ENCODE results near the gene UNC5C.

The UNC5C gene

DNA sequence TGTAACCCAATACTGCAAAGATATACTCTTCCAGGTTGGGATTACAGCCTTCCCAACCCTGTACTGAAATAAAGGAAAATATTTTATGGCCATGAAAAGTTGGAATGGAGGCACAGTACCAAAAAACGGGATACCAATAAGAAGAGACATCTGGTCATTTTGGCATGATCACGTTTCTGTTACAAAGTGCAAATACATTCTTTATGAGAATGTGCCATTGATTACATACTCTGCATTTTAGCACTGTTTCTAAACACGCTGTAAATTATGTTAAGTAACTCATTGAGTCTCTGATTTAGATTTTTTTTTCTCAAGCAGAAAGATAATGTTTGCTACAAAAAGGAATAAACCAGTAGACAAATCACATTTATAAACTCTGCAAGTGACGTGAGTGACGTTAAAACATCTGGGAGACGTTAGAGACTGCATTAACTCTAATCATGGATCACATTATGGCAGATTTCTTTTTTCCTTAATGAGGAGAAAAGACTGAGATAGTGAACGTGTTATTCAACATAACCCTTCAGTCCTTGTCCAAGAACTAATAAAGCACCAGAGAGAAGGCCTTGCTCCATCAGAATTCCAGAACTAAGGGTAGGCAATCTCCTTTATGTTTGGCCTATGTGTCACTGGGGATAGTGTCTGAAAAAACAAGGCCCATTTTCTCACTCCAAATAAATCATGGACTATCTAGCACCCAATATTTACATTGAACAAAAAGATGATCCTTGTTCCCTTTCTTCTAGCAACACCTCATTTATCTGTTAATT lies 31.0 kb downstream of the UNC5C start:
- no peak overlapping the region for H3K9ac ChIP-seq (ENCODE audit: low read depth, low read length)
- no peaks in the 10 kb centered on the region for H3K4me1 ChIP-seq (ENCODE audit: control insufficient read depth, insufficient read depth, low read length)
- H3K36me3 ChIP-seq (ENCODE audit: control insufficient read depth, insufficient read depth, low read length), result no peaks in the 10 kb centered on the region
- no peak overlapping the region for H3K27ac ChIP-seq (ENCODE audit: low read depth, low read length)
- H3K27me3 ChIP-seq (ENCODE audit: control insufficient read depth, insufficient read depth, low read length), result no peaks in the 10 kb centered on the region
- no peaks in the 10 kb centered on the region for H3K9me3 ChIP-seq (ENCODE audit: control insufficient read depth, insufficient read depth, low read length)
- H3K4me3 ChIP-seq (ENCODE audit: low read depth, low read length), result no peak overlapping the region

DNA sequence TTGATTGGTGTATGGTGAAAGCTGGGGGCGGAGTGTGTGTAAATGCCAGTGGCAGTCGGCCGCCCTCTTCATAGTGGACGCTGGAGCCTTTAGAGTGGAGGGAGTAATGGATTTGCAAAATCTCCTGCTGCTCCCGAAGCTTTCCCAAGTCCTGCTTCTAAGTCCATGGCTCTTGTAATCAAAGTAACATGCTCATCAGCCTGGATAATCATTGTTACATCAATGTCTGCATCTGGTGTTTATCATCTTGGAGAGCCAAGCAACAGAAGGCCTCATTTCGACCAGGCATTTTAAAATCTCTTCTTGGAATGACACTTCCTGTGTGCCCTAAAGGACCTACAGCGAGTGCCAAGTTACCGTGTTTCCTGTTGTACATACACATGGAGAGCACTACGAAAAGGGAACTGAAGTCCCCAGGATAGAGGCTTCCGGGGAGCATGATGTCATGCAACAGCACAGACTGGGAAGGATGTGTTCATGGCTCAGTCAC lies 32.2 kb downstream of the UNC5C start:
- Histone ChIP-seq H3K4me3 (ENCODE audit: low read depth, low read length) (no peak overlapping the region), H3K36me3 (ENCODE audit: control insufficient read depth, insufficient read depth, low read length) (no peaks in the 10 kb centered on the region), H3K9ac (ENCODE audit: low read depth, low read length) (no peak overlapping the region), H3K27ac (ENCODE audit: low read depth, low read length) (no peak overlapping the region), H3K9me3 (ENCODE audit: control insufficient read depth, insufficient read depth, low read length) (no peaks in the 10 kb centered on the region), H3K27me3 (ENCODE audit: control insufficient read depth, insufficient read depth, low read length) (no peaks in the 10 kb centered on the region), H3K4me1 (ENCODE audit: control insufficient read depth, insufficient read depth, low read length) (peaks cover 6% of the 10 kb centered on the region; the same call in 1 of the 2 replicates)

DNA sequence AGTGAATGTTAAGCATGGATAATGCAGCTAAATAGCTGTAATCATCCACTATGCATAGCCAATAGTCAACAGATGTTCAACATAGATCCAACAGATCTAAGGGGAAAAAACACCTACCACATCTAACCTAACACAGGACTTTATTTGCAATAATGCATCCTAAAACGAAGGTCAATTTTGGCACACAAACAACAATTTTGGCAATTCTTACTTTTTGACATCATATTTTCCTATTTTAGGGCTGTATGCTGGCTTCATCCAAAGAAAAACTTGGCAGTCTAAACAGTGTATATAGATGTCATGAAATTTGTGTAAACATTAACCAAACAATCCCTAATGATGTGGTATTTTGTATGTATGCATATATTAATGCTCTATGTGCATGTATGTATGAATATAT lies 33.2 kb downstream of the UNC5C start:
- H3K27me3 ChIP-seq (ENCODE audit: control insufficient read depth, insufficient read depth, low read length), result no peaks in the 10 kb centered on the region
- H3K9ac ChIP-seq (ENCODE audit: low read depth, low read length), result no peak overlapping the region
- H3K27ac ChIP-seq (ENCODE audit: low read depth, low read length), result no peak overlapping the region
- no peaks in the 10 kb centered on the region for H3K9me3 ChIP-seq (ENCODE audit: control insufficient read depth, insufficient read depth, low read length)
- H3K4me3 ChIP-seq (ENCODE audit: low read depth, low read length), result no peak overlapping the region
- no peaks in the 10 kb centered on the region for H3K36me3 ChIP-seq (ENCODE audit: control insufficient read depth, insufficient read depth, low read length)
- H3K4me1 ChIP-seq (ENCODE audit: control insufficient read depth, insufficient read depth, low read length), result peaks cover 6% of the 10 kb centered on the region; the same call in 1 of the 2 replicates

DNA sequence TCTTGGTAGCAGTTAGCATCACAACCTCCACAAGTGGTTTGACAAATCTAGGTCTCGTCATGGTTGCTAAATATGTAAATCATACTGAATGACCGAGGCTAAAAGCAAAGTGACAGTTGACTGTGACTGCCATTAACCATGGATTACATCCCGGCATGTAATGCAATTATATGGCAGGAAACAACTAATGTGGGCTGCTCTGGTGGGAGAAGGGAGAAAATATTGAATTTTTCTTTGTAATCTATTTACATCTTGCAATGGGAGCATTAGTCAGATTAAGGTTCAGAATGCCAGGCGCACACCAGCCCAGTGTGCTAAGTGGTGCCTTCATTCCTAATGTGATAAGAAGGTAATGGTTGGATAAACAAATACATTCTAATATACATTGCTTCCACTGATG lies 35.8 kb downstream of the UNC5C start:
- no peaks in the 10 kb centered on the region for H3K36me3 ChIP-seq (ENCODE audit: control insufficient read depth, insufficient read depth, low read length)
- H3K4me3 ChIP-seq (ENCODE audit: low read depth, low read length), result no peak overlapping the region
- no peaks in the 10 kb centered on the region for H3K27me3 ChIP-seq (ENCODE audit: control insufficient read depth, insufficient read depth, low read length)
- H3K4me1 ChIP-seq (ENCODE audit: control insufficient read depth, insufficient read depth, low read length), result peaks cover 6% of the 10 kb centered on the region; the same call in 1 of the 2 replicates
- no peak overlapping the region for H3K27ac ChIP-seq (ENCODE audit: low read depth, low read length)
- H3K9me3 ChIP-seq (ENCODE audit: control insufficient read depth, insufficient read depth, low read length), result no peaks in the 10 kb centered on the region
- no peak overlapping the region for H3K9ac ChIP-seq (ENCODE audit: low read depth, low read length)

DNA sequence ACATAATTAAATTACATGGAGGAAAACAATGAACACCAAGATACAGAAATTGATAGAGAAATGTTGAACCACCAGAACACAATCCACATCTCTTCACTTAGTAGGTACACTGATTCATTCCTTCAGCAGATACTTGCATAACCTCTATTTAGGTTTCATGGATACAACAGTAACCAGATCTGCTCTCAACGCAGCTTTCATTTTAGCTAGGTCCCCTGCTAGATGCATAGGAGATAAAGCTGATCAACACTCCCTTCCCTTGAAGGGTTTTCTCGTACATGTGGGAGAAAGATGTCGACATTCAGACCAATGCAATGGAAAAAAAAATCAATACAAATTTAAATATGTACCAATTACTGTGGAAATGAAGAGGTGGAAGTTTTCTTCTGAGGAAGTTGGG lies 37.3 kb downstream of the UNC5C start:
- H3K9ac ChIP-seq (ENCODE audit: low read depth, low read length), result no peak overlapping the region
- H3K27ac ChIP-seq (ENCODE audit: low read depth, low read length), result no peak overlapping the region
- H3K36me3 ChIP-seq (ENCODE audit: control insufficient read depth, insufficient read depth, low read length), result no peaks in the 10 kb centered on the region
- no peaks in the 10 kb centered on the region for H3K27me3 ChIP-seq (ENCODE audit: control insufficient read depth, insufficient read depth, low read length)
- H3K9me3 ChIP-seq (ENCODE audit: control insufficient read depth, insufficient read depth, low read length), result no peaks in the 10 kb centered on the region
- peaks cover 6% of the 10 kb centered on the region; the same call in 1 of the 2 replicates for H3K4me1 ChIP-seq (ENCODE audit: control insufficient read depth, insufficient read depth, low read length)
- H3K4me3 ChIP-seq (ENCODE audit: low read depth, low read length), result no peak overlapping the region

DNA sequence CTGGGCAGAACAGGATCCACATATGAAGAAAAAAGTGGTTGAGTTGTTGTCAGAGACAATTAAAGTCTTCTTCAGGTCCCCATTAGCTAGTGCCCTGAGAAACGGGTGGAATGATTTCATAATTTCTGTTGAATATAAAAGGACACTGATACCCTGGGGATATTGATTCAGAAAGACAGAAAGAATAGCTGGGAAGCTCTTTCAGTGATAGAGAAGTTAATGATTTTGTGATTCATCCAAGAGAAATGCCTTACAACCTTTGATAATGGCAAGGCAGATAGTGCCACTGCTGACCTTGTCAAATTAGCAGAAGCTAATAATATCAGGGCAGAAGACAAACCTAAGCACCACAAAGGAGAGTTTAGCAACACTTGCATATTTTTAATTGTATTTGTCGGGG lies 37.9 kb downstream of the UNC5C start:
- peaks cover 6% of the 10 kb centered on the region; the same call in 1 of the 2 replicates for H3K4me1 ChIP-seq (ENCODE audit: control insufficient read depth, insufficient read depth, low read length)
- H3K27ac ChIP-seq (ENCODE audit: low read depth, low read length), result no peak overlapping the region
- H3K36me3 ChIP-seq (ENCODE audit: control insufficient read depth, insufficient read depth, low read length), result no peaks in the 10 kb centered on the region
- H3K4me3 ChIP-seq (ENCODE audit: low read depth, low read length), result no peak overlapping the region
- no peaks in the 10 kb centered on the region for H3K9me3 ChIP-seq (ENCODE audit: control insufficient read depth, insufficient read depth, low read length)
- H3K9ac ChIP-seq (ENCODE audit: low read depth, low read length), result no peak overlapping the region
- no peaks in the 10 kb centered on the region for H3K27me3 ChIP-seq (ENCODE audit: control insufficient read depth, insufficient read depth, low read length)

DNA sequence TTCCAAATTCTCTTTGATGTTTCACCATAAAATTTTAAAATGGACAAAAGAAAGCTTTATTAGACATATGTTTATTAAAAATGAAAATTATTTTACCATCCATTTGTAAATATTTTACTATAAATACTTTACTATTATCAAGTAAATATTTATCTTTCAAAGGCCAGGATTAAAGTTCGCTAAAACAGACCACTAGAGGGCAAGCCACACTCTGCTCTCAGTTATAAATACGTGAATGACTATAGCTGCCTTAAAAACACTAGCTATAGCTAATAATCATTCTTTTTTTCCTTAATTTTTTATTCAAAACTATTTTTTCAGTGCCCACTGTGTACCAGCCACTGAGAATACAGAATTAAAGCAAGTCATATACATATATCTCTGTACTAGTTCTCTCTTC lies 38.6 kb downstream of the UNC5C start:
- Histone ChIP-seq H3K27ac (ENCODE audit: low read depth, low read length) (no peak overlapping the region), H3K4me1 (ENCODE audit: control insufficient read depth, insufficient read depth, low read length) (peaks cover 11% of the 10 kb centered on the region; the same call in 1 of the 2 replicates), H3K4me3 (ENCODE audit: low read depth, low read length) (no peak overlapping the region), H3K27me3 (ENCODE audit: control insufficient read depth, insufficient read depth, low read length) (no peaks in the 10 kb centered on the region), H3K9ac (ENCODE audit: low read depth, low read length) (no peak overlapping the region), H3K9me3 (ENCODE audit: control insufficient read depth, insufficient read depth, low read length) (no peaks in the 10 kb centered on the region), H3K36me3 (ENCODE audit: control insufficient read depth, insufficient read depth, low read length) (no peaks in the 10 kb centered on the region)

DNA sequence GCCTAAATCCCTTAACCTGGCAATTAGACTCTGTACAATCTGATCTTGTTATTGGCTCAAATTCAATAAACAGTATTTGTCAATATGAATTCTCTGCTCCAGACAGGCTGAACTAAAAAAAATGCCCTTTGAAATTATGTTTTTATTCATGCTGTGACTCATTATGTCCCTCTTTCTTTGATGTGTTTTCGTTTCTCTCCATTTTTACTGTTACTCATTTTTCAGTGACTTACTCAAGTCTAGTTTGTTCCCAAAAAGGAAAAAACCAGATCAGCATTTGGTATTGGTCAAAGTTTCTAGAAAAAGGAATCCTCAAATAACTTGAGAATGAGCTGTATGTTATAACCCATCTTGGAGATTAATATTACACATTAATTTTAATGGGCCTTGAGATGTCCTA lies 40.4 kb downstream of the UNC5C start:
- no peak overlapping the region for H3K27ac ChIP-seq (ENCODE audit: low read depth, low read length)
- peaks cover 14% of the 10 kb centered on the region; the same call in 1 of the 2 replicates for H3K4me1 ChIP-seq (ENCODE audit: control insufficient read depth, insufficient read depth, low read length)
- H3K9ac ChIP-seq (ENCODE audit: low read depth, low read length), result no peak overlapping the region
- H3K36me3 ChIP-seq (ENCODE audit: control insufficient read depth, insufficient read depth, low read length), result no peaks in the 10 kb centered on the region
- no peaks in the 10 kb centered on the region for H3K9me3 ChIP-seq (ENCODE audit: control insufficient read depth, insufficient read depth, low read length)
- H3K4me3 ChIP-seq (ENCODE audit: low read depth, low read length), result no peak overlapping the region
- no peaks in the 10 kb centered on the region for H3K27me3 ChIP-seq (ENCODE audit: control insufficient read depth, insufficient read depth, low read length)

DNA sequence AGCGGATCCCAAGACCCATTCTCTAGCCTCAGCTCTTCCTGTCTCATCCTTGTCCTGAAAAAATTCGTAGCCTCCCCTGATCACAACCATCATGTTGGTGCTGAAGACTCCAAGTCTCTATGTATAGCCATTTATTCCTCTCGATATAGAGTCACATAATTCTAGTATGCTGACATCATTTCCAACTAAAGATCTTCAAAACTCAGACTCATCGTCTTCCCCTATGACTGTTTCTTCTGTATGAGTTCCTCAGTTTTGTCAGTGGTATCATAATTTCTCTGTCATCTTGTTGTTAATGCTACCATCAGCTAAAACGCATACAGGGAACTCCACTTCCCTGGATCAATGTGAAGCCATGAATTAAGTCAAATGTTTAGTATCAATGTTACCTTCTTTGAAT lies 41.2 kb downstream of the UNC5C start:
- H3K4me3 ChIP-seq (ENCODE audit: low read depth, low read length), result no peak overlapping the region
- no peak overlapping the region for H3K27ac ChIP-seq (ENCODE audit: low read depth, low read length)
- H3K27me3 ChIP-seq (ENCODE audit: control insufficient read depth, insufficient read depth, low read length), result no peaks in the 10 kb centered on the region
- peaks cover 13% of the 10 kb centered on the region; the same call in 1 of the 2 replicates for H3K4me1 ChIP-seq (ENCODE audit: control insufficient read depth, insufficient read depth, low read length)
- H3K9me3 ChIP-seq (ENCODE audit: control insufficient read depth, insufficient read depth, low read length), result no peaks in the 10 kb centered on the region
- no peaks in the 10 kb centered on the region for H3K36me3 ChIP-seq (ENCODE audit: control insufficient read depth, insufficient read depth, low read length)
- no peak overlapping the region for H3K9ac ChIP-seq (ENCODE audit: low read depth, low read length)

DNA sequence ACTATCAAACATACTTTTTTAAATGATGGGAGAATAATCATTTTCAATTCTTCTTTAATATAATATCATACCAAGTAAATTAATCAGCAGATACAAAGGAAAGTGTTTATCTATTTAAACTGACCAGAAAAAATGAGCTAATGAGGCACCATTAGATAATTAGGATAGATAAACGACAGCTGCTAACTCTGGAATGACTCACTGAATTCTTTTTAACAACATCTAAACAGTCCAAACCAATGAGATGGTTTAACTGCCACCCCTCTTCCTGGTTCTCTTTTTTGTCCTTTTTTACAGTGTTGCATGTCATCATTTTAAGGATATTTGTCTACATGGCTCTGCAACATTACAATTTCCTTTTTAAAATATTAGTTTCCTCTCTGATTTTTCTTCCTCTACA lies 41.6 kb downstream of the UNC5C start:
- no peak overlapping the region for H3K27ac ChIP-seq (ENCODE audit: low read depth, low read length)
- H3K27me3 ChIP-seq (ENCODE audit: control insufficient read depth, insufficient read depth, low read length), result no peaks in the 10 kb centered on the region
- no peaks in the 10 kb centered on the region for H3K36me3 ChIP-seq (ENCODE audit: control insufficient read depth, insufficient read depth, low read length)
- no peak overlapping the region for H3K4me3 ChIP-seq (ENCODE audit: low read depth, low read length)
- H3K9me3 ChIP-seq (ENCODE audit: control insufficient read depth, insufficient read depth, low read length), result no peaks in the 10 kb centered on the region
- H3K4me1 ChIP-seq (ENCODE audit: control insufficient read depth, insufficient read depth, low read length), result peaks cover 9% of the 10 kb centered on the region; the same call in 1 of the 2 replicates
- no peak overlapping the region for H3K9ac ChIP-seq (ENCODE audit: low read depth, low read length)

DNA sequence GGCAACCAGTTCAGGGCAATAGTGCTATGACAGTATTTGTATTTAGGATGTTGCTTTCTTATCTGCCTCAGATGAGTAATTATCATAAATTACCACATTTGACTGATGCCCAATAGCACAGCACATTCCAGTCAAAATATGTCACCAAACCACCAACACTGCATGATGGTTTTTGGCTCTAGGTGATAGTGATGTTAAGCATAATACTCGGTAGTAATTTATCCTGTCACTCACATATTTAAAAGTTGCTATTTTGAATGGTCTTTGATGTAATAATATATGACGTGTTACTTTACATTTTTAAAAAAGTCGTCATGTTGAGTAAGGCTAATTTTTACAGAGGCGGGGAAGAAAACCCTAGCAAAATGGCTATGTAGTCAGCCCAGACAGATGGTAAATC lies 42.5 kb downstream of the UNC5C start:
- H3K27me3 ChIP-seq (ENCODE audit: control insufficient read depth, insufficient read depth, low read length), result no peaks in the 10 kb centered on the region
- H3K9ac ChIP-seq (ENCODE audit: low read depth, low read length), result no peak overlapping the region

More for the DNA sequence above, 42.5 kb downstream of the UNC5C start:
- no peak overlapping the region for H3K4me3 ChIP-seq (ENCODE audit: low read depth, low read length)
- H3K36me3 ChIP-seq (ENCODE audit: control insufficient read depth, insufficient read depth, low read length), result no peaks in the 10 kb centered on the region
- no peak overlapping the region for H3K27ac ChIP-seq (ENCODE audit: low read depth, low read length)
- H3K9me3 ChIP-seq (ENCODE audit: control insufficient read depth, insufficient read depth, low read length), result no peaks in the 10 kb centered on the region
- H3K4me1 ChIP-seq (ENCODE audit: control insufficient read depth, insufficient read depth, low read length), result peaks cover 7% of the 10 kb centered on the region; the same call in 1 of the 2 replicates
